Left ventricle myocardium inferior (tissue), 1 donor: Measurements from ENCODE around the gene CCDC169. TPM values are rescaled to one million over a fixed set of nuclear protein-coding genes. Genes with fewer than 3 reads are reported as not detected.
A peak's percentile ranks its signal among the peaks of the same experiment; 100 is the strongest.

Experiments used
- DNase-seq: peaks from one replicate; pipeline ENCODE4 v3.0.0-alpha.2; 2020
- H3K27ac ChIP-seq: fragments of 200-600 bp; replicated peaks from 2 replicates; pipeline ENCODE4 v1.8.0; 2021
- H3K27me3 ChIP-seq: fragments of 200-600 bp; 2 replicates; pipeline ENCODE4 v1.8.0; 2021; ENCODE audit warnings: low read depth
- H3K36me3 ChIP-seq: fragments of 200-600 bp; 2 replicates; pipeline ENCODE4 v1.8.0; 2021
- H3K4me1 ChIP-seq: fragments of 200-600 bp; 2 replicates; pipeline ENCODE4 v1.8.0; 2021
- H3K4me3 ChIP-seq: fragments of 200-600 bp; 2 replicates; pipeline ENCODE4 v1.8.0; 2021; ENCODE audit warnings: mild to moderate bottlenecking, moderate library complexity
- H3K9me3 ChIP-seq: fragments of 200-600 bp; replicated peaks from 2 replicates; pipeline ENCODE4 v1.8.0; 2021
- intact Hi-C: fragments of 100-400 bp; cut with micrococcal nuclease; formaldehyde crosslinking; loops from one replicate; pipeline ENCODE4 v1.11.0; 2022
- total RNA-seq: library from RNA; stranded (reverse); fragmentation: NEBNext Ultra II Directional; extraction: Animal tissue kit (Norgen Biotek cat#: 25700); gene quantifications from one replicate; pipeline ENCODE4 v1.2.1, GENCODE V29; 2021
- TF ChIP-seq, protein P1 (sequence below): fragments of 200-600 bp; IDR thresholded peaks from 2 replicates; pipeline ENCODE4 v1.8.0; 2021; ENCODE audit warnings: antibody characterized with exemption, mild to moderate bottlenecking, borderline replicate concordance
- donor health status: DM: no; HTN: yes; CAD: no; lungs with severe emphysema.

Gene CCDC169
- total RNA-seq, 1 donor from 2014 or later: 0.69 TPM

DNA sequence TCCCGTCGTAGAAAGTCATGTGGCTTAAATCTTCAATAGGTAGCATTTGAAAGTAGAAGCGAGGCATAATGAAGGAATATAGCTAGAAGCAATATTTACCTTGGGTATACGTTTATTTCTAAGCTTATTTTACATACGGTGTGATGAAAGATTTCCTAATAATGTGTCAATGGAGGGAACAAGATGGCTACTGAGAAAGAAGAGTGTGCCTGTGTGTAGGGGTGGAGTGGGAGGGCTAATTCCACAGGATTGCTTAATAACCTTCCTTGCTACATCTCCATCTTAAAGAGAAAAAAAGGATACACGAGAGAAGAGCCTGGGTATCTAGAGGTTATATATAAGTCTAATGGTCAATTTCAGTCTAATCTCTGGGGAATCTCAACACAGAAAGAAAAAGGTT is 46.6 kb upstream of the CCDC169 start:
- TF ChIP-seq, protein P1, sequence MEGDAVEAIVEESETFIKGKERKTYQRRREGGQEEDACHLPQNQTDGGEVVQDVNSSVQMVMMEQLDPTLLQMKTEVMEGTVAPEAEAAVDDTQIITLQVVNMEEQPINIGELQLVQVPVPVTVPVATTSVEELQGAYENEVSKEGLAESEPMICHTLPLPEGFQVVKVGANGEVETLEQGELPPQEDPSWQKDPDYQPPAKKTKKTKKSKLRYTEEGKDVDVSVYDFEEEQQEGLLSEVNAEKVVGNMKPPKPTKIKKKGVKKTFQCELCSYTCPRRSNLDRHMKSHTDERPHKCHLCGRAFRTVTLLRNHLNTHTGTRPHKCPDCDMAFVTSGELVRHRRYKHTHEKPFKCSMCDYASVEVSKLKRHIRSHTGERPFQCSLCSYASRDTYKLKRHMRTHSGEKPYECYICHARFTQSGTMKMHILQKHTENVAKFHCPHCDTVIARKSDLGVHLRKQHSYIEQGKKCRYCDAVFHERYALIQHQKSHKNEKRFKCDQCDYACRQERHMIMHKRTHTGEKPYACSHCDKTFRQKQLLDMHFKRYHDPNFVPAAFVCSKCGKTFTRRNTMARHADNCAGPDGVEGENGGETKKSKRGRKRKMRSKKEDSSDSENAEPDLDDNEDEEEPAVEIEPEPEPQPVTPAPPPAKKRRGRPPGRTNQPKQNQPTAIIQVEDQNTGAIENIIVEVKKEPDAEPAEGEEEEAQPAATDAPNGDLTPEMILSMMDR: no peak
- H3K36me3 ChIP-seq: no peaks in the 10 kb centered on the region
- DNase-seq: no peak
- H3K27ac ChIP-seq: peak overlapping the region; percentile 98
- H3K9me3 ChIP-seq: no peaks in the 10 kb centered on the region
- H3K4me3 ChIP-seq: peak overlapping the region; percentile 81
- no peaks in the 10 kb centered on the region for H3K27me3 ChIP-seq
- peaks cover 62% of the 10 kb centered on the region for H3K4me1 ChIP-seq
- intact Hi-C loops: no loop called here

DNA sequence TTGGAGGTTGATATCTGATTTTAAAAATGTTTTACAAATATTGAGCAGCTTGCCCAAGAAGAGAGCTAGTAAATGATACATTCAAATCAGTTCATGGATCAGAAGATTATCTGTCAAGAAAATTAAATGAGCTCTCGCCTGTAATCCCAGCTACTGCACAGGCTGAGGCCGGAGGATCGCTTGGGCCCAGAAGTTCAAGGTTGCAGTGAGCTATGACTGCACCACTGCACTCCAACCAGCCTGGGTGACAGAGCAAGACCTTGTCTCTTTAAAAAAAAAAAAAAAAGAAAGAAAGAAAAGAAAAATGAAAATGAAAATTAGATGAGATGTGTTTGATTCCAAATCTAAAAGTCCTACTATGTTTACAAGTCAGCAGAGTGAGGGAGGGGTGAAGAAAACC is 46.2 kb upstream of the CCDC169 start:
- no peaks in the 10 kb centered on the region for H3K36me3 ChIP-seq
- peaks cover 62% of the 10 kb centered on the region for H3K4me1 ChIP-seq
- H3K27ac ChIP-seq: no peak overlapping the region
- no peak for DNase-seq
- TF ChIP-seq, protein P1: no peak
- H3K4me3 ChIP-seq: peak overlapping the region; percentile 81
- intact Hi-C loops: no loop called here
- H3K9me3 ChIP-seq: no peaks in the 10 kb centered on the region
- no peaks in the 10 kb centered on the region for H3K27me3 ChIP-seq

DNA sequence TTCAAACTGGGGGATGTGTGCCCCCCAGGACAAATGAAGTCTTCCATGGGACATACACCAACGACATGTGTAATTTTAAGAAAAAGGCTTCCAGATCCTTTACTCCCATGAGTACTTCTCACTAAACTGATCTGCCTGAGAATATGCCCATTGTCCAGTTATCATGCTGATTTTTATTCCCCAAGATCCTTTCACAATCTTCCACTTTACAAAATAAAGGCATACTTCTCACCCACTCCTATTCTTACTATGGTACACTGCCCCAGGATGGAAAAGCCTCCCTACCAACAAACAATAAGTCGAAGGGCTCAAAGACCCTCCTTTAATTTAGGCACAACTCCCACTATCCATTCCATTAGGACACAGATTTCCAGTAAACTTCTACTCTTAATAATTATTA is 45.1 kb upstream of the CCDC169 start:
- Histone ChIP-seq H3K4me3 (no peak overlapping the region), H3K36me3 (no peaks in the 10 kb centered on the region), H3K9me3 (no peaks in the 10 kb centered on the region), H3K27ac (no peak overlapping the region), H3K27me3 (no peaks in the 10 kb centered on the region), H3K4me1 (peaks cover 69% of the 10 kb centered on the region)
- TF ChIP-seq, protein P1: no peak
- intact Hi-C loops: no loop called here
- DNase-seq: no peak

DNA sequence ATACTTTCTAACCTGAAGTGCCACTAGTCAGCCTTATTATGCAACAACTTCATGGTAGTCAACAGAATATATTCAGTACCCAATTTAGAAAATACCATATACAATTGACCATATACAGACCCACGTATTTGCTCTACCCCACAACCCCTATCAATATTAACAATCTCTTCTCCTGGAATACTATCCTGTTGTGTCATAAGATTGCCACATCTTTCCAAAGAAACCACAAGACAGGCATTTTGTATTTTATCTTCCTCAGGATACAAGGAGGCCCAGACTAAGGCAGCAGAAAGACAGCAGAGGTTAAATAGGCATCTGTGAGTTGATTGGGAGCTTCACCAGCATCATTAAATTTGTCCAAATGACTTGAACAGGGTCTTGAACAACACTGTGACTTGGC is 44.1 kb upstream of the CCDC169 start:
- no peak overlapping the region for H3K27ac ChIP-seq
- H3K4me1 ChIP-seq: peaks cover 73% of the 10 kb centered on the region
- intact Hi-C loops: no loop called here
- H3K27me3 ChIP-seq: no peaks in the 10 kb centered on the region
- no peaks in the 10 kb centered on the region for H3K36me3 ChIP-seq
- DNase-seq: no peak
- H3K4me3 ChIP-seq: no peak overlapping the region
- TF ChIP-seq, protein P1: no peak
- no peaks in the 10 kb centered on the region for H3K9me3 ChIP-seq

DNA sequence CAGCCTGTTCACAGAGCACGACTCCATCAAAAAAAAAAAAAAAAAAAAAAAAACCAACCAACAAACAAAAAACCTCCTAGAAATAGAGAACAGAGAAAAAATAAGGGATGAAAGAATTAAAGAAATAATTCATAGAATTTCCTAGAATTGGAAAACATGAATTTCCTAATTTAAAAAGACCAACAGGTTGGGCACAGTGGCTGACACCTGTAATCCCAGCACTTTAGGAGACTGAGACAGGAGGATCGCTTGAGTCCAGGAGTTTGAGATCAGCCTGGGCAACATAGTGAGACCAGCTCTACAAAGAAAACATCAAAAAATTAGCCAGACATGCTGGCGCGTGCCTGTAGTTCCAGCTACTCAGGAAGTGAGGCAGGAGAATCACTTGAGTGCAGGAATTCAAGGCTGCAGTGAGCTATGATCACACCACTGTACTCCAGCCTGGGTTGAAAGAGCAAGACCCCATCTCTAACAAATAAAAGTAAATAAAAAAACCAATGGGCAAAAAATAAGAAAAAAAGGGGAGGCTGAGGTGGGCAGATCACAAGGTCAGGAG is 42.1 kb upstream of the CCDC169 start:
- no peak overlapping the region for H3K27ac ChIP-seq
- no peaks in the 10 kb centered on the region for H3K27me3 ChIP-seq

More for the DNA sequence above, 42.1 kb upstream of the CCDC169 start:
- no peak for DNase-seq
- no peak overlapping the region for H3K4me3 ChIP-seq
- H3K9me3 ChIP-seq: no peaks in the 10 kb centered on the region
- TF ChIP-seq, protein P1: no peak
- peaks cover 8% of the 10 kb centered on the region for H3K36me3 ChIP-seq
- H3K4me1 ChIP-seq: peaks cover 73% of the 10 kb centered on the region
- intact Hi-C loops: no loop called here
